Nephron progenitor cell (in vitro differentiated cells): ENCODE results near the gene PPP4C.
A peak's percentile ranks its signal among the peaks of the same experiment; 100 is the strongest.

Experiments
- DNase-seq: peaks from one replicate; pipeline ENCODE4 v3.0.0; 2021
- H3K27ac Mint-ChIP-seq: 2 replicates; pipeline ENCODE4 v1.8.0; 2021; ENCODE audit warnings: mild to moderate bottlenecking, moderate library complexity, mixed read lengths
- H3K27me3 Mint-ChIP-seq: 2 replicates; pipeline ENCODE4 v1.8.0; 2021; ENCODE audit warnings: mild to moderate bottlenecking, low read depth, mixed read lengths; ENCODE audit not compliant: poor library complexity
- H3K36me3 Mint-ChIP-seq: 2 replicates; pipeline ENCODE4 v1.8.0; 2021; ENCODE audit warnings: low read depth, mixed read lengths
- H3K4me1 Mint-ChIP-seq: 2 replicates; pipeline ENCODE4 v1.8.0; 2021; ENCODE audit warnings: mixed read lengths
- H3K4me3 Mint-ChIP-seq: 2 replicates; pipeline ENCODE4 v1.8.0; 2021; ENCODE audit warnings: mild to moderate bottlenecking, moderate library complexity, mixed read lengths
- H3K9me3 Mint-ChIP-seq: 2 replicates; pipeline ENCODE4 v1.8.0; 2021; ENCODE audit warnings: mild to moderate bottlenecking, moderate library complexity, mixed read lengths
- TF ChIP-seq, protein P1 (sequence below): fragments of 200-600 bp; sonication (generic); IDR thresholded peaks from 2 replicates; pipeline ENCODE4 v1.5.0; 2021; ENCODE audit warnings: antibody characterized with exemption

The PPP4C gene

GRCh38 chr16:30091474-30092372 is 15.9 kb downstream of the PPP4C start, which contains the start of gene TBX6:
TSS of gene TBX6 (minus strand) at chr16:30091924. CDS start at chr16:30091193, 731 bp downstream.
- H3K27ac Mint-ChIP-seq, result peak within 1 kb of the TSS; percentile 97
- peaks cover 7% of the 10 kb centered on the region for H3K27me3 Mint-ChIP-seq
- H3K9me3 Mint-ChIP-seq, result peaks cover 5% of the 10 kb centered on the region
- H3K4me3 Mint-ChIP-seq, result peak within 1 kb of the TSS; percentile 85
- peaks cover 16% of the 10 kb centered on the region for H3K36me3 Mint-ChIP-seq
- peak; percentile 96 for DNase-seq
- H3K4me1 Mint-ChIP-seq, result peaks cover 73% of the 10 kb centered on the region
- TF ChIP-seq, protein P1, sequence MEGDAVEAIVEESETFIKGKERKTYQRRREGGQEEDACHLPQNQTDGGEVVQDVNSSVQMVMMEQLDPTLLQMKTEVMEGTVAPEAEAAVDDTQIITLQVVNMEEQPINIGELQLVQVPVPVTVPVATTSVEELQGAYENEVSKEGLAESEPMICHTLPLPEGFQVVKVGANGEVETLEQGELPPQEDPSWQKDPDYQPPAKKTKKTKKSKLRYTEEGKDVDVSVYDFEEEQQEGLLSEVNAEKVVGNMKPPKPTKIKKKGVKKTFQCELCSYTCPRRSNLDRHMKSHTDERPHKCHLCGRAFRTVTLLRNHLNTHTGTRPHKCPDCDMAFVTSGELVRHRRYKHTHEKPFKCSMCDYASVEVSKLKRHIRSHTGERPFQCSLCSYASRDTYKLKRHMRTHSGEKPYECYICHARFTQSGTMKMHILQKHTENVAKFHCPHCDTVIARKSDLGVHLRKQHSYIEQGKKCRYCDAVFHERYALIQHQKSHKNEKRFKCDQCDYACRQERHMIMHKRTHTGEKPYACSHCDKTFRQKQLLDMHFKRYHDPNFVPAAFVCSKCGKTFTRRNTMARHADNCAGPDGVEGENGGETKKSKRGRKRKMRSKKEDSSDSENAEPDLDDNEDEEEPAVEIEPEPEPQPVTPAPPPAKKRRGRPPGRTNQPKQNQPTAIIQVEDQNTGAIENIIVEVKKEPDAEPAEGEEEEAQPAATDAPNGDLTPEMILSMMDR, result peak; percentile 59

GRCh38 chr16:30092373-30093010 is 16.7 kb downstream of the PPP4C start:
- TF ChIP-seq, protein P1, result peak; percentile 25

GRCh38 chr16:30094541-30095165 is 18.9 kb downstream of the PPP4C start:
- H3K9me3 Mint-ChIP-seq, result peaks cover 32% of the 10 kb centered on the region
- H3K4me1 Mint-ChIP-seq, result peaks cover 60% of the 10 kb centered on the region
- peak; percentile 72 for DNase-seq
- H3K4me3 Mint-ChIP-seq, result peak overlapping the region; percentile 81
- TF ChIP-seq, protein P1, result no peak
- peaks cover 27% of the 10 kb centered on the region for H3K36me3 Mint-ChIP-seq
- H3K27me3 Mint-ChIP-seq, result peaks cover 10% of the 10 kb centered on the region
- peak overlapping the region; percentile 97 for H3K27ac Mint-ChIP-seq

More at GRCh38 chr16:30092373-30093010, 16.7 kb downstream of the PPP4C start:
- Mint-ChIP-seq H3K27me3 (peaks cover 10% of the 10 kb centered on the region), H3K27ac (peak overlapping the region; percentile 78), H3K9me3 (peaks cover 13% of the 10 kb centered on the region), H3K4me3 (peak overlapping the region; percentile 85), H3K4me1 (peaks cover 73% of the 10 kb centered on the region), H3K36me3 (peaks cover 17% of the 10 kb centered on the region)
- peak; percentile 71 for DNase-seq

- no peak for DNase-seq
- Mint-ChIP-seq H3K4me1 (peaks cover 53% of the 10 kb centered on the region), H3K27ac (peak overlapping the region; percentile 97), H3K4me3 (peak overlapping the region; percentile 81), H3K27me3 (peaks cover 10% of the 10 kb centered on the region), H3K9me3 (peaks cover 38% of the 10 kb centered on the region), H3K36me3 (peaks cover 35% of the 10 kb centered on the region)
- TF ChIP-seq, protein P1, result no peak
These were observed 19.6 kb downstream of the PPP4C start for GRCh38 chr16:30095166-30096078.

- peaks cover 10% of the 10 kb centered on the region for H3K27me3 Mint-ChIP-seq
- H3K4me1 Mint-ChIP-seq, result peaks cover 51% of the 10 kb centered on the region
- peak within 1 kb of the TSS; percentile 98 for H3K27ac Mint-ChIP-seq
- TF ChIP-seq, protein P1, result no peak
- peak; percentile 94 for DNase-seq
- H3K4me3 Mint-ChIP-seq, result peak within 1 kb of the TSS; percentile 89
- H3K36me3 Mint-ChIP-seq, result peaks cover 44% of the 10 kb centered on the region
- H3K9me3 Mint-ChIP-seq, result peaks cover 47% of the 10 kb centered on the region
These were observed 20.5 kb downstream of the PPP4C start, which contains the start of gene YPEL3 for GRCh38 chr16:30096105-30096861. TSS of gene YPEL3 (minus strand) at chr16:30096213. CDS start at chr16:30095482, 731 bp downstream.
